ENCODE data around the gene COL16A1.

COL16A1 gene

GRCh38 chr1:31703431-31704270 lies at the start of gene COL16A1:
TSS of gene COL16A1 (minus strand) at chr1:31704017. CDS start at chr1:31702193, 1,824 bp downstream.
- DNase-seq (ENCODE audit: low read depth, low spot score): no peak

DNA sequence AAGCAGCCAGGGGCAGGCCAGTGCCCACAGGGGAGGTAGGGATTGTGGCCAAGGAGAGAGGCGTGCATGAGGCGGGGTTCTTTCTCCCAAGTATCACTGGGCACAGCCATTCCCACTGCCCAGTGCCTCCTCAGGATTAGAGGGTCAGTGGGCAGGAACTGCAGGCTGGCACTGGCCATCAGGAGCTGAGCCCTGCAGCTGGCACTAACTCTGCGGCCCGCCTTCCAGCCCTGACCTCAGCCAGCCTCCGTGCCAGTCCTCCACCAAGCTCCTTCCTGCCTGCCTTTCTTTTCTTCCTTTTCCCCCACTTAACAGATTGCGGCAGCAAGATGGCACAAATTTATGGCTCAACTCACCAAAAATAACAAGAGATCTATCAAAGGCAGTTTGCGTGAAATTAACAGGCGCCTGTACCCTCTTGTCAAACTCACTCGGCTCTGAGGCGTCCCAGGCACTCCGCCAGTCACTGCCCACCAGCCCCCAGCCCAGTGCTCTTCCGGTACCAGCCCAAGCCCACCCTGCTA lies 49.2 kb upstream of the COL16A1 start:
- DNase-seq (ENCODE audit: low read depth, low spot score): no peak

- no peak for DNase-seq (ENCODE audit: low read depth, low spot score)
These were observed 48.4 kb upstream of the COL16A1 start for GRCh38 chr1:31752258-31752657.

- no peak for DNase-seq (ENCODE audit: low read depth, low spot score)
These were observed 48.0 kb upstream of the COL16A1 start for GRCh38 chr1:31751822-31752241.

GRCh38 chr1:31750858-31751510 lies 47.2 kb upstream of the COL16A1 start:
- no peak for DNase-seq (ENCODE audit: low read depth, low spot score)

DNA sequence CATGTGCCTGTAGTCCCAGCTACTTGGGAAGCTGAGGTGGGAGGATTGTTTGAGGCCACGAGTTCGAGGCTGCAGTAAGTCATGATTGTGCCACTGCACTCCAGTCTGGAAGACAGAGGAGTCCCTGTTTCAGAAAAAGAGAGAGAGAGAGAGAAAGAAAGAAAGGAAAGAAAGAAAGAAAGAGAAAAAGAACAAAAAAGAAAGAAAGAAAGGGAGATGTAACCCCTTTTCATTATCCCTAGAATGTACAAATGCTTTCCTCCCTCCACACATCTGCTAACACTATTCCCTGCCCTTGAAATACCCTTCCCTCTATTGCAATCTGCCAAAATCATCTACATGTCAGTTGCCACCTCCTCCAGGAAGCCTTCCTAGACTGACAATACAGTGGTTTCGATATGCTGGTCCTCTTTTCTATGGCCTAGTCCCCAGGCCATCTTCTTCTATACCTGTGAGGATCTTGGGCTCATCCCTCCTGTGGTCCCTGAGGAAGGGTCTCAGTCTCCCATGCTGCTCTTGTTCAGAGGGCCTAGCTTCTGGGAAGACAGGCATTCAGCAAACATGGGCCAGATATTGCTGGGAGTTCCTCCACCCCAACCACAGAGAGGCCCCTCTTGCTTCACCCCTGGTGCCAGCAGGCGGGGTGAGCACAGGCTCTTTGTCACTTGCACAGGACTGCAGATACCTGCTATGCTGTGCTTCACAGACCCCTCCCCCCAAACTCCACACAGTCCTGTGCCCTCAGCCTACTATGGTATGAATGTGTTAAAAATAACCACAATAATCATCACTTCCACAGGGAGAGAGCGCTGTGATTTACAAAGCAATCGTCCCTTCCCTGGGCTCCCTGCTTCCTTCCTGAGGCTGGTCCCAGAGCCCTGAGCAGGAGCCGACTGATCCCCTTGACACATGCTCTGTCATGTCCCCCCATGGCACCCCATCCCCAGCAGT lies 46.2 kb upstream of the COL16A1 start:
- no peak for DNase-seq (ENCODE audit: low read depth, low spot score)

DNA sequence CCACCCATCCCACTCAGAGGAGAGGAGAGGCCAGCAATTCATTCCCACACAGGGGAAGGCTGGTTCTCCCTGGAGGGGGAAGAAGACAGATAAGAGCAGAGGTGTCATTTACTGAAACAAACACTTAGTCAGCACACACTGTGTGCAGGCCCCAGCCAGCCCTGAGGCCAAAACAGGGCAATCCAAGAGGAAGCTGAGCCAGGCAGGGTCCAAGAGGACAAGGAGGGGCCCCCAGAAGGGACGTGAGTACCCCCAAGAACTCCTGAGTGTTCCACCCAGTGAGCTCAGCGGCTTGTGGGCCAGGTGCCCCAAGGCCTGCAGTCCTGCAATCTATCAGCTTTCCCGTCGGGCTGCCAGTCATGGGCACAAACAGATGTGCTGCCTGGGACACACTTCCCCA lies 44.5 kb upstream of the COL16A1 start:
- DNase-seq (ENCODE audit: low read depth, low spot score): peak; percentile 73

GRCh38 chr1:31747304-31747703 lies 43.5 kb upstream of the COL16A1 start:
- no peak for DNase-seq (ENCODE audit: low read depth, low spot score)

DNA sequence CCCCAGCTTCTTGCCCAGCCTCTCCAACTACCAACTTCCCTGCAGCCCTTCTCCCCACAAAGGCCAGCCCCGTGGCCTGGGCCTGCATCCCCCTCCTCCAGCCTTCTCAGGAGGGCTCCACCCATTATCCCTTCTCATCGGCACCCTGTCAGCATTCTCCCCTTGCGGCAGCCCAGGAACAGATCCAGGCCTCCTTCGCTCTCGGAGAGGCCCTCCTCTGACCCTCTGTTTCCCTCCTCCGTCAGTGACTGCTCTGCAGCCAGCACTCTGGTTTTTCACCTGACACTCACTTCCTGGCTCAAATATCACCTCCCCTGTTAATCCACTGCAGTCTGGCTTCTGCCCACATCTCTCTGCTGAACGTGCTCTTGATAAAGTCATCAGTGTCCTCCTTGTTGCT lies 42.9 kb upstream of the COL16A1 start:
- DNase-seq (ENCODE audit: low read depth, low spot score): peak; percentile 44

GRCh38 chr1:31745946-31746670 lies 42.3 kb upstream of the COL16A1 start:
- DNase-seq (ENCODE audit: low read depth, low spot score): no peak

DNA sequence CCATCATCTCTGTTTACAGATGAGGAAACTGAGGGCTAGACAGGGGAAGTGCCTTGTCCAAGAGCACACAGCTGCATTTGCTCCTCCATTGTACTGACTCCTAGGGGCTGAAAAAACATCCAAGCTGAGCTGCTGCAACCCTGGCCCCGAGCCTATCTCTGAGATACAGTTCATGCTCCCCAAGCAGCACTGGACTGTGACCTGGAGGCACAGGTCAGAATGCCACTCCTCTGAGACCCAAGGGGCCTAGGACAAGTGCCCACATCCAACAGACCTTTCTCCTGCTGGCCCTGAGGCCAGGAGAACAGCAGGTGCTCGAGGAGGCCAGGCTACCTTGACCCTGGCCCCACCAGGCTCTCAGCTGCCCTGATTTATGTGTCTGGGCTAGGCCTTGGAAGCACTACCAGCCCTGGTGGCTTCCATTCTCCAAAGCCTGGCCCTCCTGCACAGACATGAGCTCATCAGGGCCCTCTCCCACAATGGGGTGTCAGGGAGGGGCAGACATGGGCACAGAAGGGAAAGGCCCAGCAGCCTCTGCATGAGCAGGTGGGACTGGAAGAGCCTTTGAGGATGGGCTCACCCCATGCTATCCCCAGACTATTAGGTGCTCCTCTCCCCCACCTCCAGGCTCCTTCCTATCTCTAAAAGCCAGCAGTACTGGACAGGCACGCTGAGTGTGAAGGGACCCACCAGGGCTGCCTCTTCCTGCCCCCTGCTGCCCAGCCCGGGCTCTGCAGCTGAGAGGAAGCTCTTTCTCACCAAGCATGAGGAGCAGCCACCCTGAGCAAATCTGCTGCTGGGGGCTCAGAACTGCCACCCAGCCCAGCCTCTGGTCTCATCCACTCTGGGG lies 41.5 kb upstream of the COL16A1 start:
- peak; percentile 87 for DNase-seq (ENCODE audit: low read depth, low spot score)

- no peak for DNase-seq (ENCODE audit: low read depth, low spot score)
These were observed 40.5 kb upstream of the COL16A1 start for GRCh38 chr1:31744165-31744888.

- no peak for DNase-seq (ENCODE audit: low read depth, low spot score)
These were observed 38.8 kb upstream of the COL16A1 start for GRCh38 chr1:31742462-31743212.

DNA sequence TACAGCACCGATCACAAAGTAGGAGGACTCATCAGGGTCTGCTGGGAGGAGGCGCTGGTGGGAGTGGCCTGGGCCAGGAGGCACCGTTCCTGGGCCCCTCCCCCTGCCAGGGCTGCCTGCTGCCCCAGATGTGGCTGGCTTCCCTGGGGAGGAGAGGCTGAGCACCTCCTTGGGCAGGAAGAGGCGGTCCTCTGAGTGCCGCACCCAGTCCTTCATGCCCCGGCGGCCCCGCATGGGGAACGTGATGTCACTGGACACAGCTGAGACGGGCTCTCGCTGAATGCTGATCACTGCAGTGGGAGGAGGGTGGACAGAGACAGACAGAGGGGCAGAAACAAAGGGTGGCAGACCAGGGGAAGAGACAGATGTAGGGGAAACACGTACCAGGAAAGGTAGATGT lies 35.5 kb upstream of the COL16A1 start:
- DNase-seq (ENCODE audit: low read depth, low spot score): peak; percentile 69

GRCh38 chr1:31736675-31737074 lies 32.9 kb upstream of the COL16A1 start:
- no peak for DNase-seq (ENCODE audit: low read depth, low spot score)

DNA sequence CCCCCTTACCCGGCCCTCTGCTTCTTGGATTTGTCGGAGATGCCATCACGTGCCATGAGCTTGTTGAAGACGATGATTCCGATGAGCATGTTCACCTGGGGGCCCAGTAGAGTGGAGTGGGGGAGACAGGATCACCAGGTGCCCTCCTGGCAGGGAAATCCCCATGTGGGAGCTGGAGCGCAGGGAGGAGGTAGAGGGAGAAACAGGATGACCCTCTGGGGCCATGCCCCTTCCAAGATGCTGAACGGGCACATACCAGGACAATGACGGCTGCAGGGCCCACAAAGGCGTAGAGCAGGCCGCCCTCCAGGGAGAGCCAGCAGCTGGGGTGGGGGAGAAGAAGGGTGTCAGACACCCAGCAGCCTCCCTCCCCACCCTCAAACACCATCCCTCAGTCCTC lies 31.8 kb upstream of the COL16A1 start:
- no peak for DNase-seq (ENCODE audit: low read depth, low spot score)

- DNase-seq (ENCODE audit: low read depth, low spot score): no peak
These were observed 30.8 kb upstream of the COL16A1 start for GRCh38 chr1:31734582-31735107.

Measured in ELF-1 (cell line).